Measurements from ENCODE around the gene BTN2A1.
A peak's percentile ranks its signal among the peaks of the same experiment; 100 is the strongest.
"Not testable (repeated sequence)": the region's sequence is repeated elsewhere in the genome, so short reads cannot be mapped to it uniquely, and the experiment has no call there.

Gene BTN2A1

DNA sequence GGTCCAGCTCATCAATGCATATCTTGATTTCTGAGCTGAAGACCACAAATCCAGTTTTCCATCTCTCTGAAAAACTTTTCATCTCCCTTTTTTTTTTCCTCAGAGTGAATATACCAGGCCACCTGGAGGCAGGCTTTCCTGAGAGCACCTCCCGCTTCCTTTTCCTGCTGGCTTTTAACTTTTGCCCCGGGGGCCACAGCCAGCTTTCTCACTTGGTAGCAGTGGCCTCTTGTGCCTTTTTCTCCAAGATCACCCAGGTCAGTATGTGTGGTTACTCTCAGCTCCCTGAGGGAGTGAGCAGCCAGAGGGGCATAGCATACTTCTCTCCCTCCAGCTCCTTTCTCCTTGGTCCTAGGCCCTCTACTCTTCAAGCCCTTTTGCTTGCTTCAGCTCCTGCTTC is 42.3 kb downstream of the BTN2A1 start, which contains the start of gene BTN1A1:
BTN1A1 (plus strand) TSS at position 202 of the 400 bp plus-strand sequence. CDS start 984 bp downstream, outside the sequence.
- DNase-seq = no peak

DNA sequence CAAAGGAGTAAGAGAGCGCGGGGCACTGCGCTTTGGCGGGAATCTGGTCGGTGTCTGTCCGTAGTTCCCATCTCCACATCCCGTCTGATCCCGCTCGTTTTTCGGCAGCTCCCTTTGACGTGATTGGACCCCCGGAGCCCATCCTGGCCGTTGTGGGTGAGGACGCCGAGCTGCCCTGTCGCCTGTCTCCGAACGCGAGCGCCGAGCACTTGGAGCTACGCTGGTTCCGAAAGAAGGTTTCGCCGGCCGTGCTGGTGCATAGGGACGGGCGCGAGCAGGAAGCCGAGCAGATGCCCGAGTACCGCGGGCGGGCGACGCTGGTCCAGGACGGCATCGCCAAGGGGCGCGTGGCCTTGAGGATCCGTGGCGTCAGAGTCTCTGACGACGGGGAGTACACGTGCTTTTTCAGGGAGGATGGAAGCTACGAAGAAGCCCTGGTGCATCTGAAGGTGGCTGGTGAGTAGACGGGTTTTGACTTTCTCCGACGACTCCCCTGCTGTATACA is 43.8 kb downstream of the BTN2A1 start:
- peak; percentile 26 for DNase-seq

DNA sequence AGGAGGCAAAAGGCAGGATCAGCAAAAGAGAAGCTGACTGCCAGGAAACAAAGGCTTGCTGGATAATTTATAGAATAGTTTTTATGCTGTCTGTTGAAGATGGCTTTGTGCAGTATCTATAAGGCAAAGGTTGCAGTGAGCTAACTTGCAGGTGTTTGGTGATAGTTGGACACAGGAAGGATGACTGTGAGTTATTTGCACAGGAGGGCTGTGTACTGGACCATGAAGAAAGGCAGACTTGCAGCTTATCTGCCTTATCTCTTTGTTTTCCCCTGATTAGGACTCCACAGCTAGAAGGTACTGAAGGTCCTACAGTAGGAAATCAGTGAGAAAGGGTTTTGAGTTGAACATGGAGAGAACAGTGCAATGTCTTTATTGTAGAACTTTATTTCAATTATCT is 44.4 kb downstream of the BTN2A1 start:
- DNase-seq = no peak

- DNase-seq = no peak
These were observed 44.9 kb downstream of the BTN2A1 start for GRCh38 chr6:26502626-26503025.

DNA sequence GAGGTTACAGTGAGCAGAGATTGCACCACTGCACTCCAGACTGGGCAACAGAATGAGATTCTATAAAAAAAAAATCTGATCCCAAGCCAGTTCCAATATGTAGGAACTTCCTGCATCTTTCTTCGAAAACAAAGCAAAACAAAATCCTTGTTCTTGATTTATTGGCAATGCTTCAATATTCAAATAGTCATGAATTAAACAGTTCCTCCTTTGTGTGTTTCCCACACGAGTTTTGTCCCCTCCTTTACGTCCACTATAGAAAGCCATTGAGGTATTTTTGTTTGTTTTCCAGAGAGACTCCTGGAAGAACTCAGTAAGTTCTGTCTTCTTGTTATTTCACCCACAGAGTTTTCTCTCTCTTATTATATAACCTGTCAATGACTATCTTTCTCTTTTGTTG is 49.9 kb downstream of the BTN2A1 start:
- DNase-seq = no peak

DNA sequence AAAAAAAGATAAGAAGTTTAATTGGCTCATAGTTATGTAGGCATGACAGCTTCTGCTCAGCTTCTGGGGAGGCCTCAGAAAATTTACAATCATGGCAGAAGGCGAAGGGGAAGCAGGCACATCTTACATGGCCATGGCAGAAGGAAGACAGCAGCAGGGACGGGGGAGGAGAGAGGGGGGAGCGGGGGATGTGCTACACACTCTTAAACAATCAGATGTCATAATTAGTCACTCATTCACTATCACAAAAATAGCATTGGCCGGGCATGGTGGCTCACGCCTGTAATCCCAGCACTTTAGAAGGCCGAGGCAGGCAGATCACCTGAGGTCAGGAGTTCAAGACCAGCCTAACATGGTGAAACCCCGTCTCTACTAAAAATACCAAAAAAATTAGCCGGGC is 53.3 kb downstream of the BTN2A1 start:
- not testable (repeated sequence) for DNase-seq

DNA sequence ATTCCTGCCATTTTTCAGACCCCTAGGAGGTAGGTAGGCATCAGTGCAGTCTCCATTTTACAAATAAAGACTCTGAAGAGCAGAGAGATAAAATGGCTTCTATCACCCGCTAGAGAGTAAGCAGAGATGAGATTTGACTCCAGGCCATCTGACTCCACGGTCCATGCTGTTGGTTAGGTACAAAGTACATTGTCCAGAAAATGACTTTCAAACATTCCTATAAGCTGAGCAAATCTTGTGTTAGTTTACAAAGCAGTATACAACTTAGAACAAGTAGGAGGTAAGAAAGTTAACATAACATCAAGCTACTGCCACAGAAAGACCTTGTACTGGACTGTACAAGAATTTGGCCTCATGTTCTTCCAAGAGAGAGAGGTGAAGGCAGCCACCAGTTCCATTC is 57.2 kb downstream of the BTN2A1 start:
- DNase-seq = no peak

DNA sequence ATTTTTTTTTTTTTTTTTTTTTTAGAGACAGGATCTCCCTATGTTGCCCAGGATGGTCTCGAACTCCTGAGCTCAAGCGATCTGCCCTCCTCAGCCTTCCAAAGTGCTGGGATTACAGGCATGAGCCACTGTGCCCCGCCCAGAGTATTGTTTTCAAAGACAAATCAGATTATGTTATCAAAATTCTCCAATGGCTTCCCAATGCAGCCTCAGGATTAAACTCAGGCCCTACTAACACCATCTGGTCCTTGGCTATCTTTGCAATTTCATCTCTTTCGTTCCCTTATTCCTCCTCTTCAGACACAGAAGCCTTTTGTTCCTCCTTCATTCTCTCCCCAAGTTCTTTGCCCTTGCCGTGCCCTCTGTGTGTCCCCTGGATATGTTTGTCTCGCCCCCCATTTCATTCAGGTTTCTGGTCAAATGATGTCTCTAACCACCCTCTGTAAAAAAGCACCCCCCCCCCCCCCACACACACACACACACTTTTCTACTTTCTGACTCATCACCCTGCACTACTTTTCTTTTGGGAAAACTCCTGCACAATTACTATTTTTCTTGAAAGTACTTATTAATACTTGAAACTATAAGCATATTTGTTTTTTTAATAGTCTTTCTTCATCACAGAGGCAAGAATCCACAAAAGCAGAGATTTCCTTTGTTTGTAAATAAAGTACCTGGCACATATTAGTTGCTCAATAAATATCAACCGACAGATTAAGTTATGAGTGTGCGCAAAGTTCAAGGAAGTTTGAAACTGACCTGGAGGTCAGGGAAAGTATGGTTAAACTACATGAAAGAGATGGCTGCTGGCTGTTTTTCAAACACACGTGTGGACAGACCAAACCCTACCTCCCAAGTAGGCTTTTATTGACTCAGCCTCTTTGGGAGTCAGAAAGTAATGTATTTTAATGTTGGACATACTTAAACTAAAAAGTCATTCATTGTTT is 59.0 kb downstream of the BTN2A1 start:
- no peak for DNase-seq
